Measurements from ENCODE around the gene EMSY. TPM values are rescaled to one million over a fixed set of nuclear protein-coding genes. Genes with fewer than 3 reads are reported as not detected.

Gene EMSY
- total RNA-seq, 1 experiment from 2014 or later = 29.3 TPM

GRCh38 chr11:76596652-76597051 lies 151.8 kb downstream of the EMSY start:
- Histone ChIP-seq H4K91ac (ENCODE audit: insufficient read length, low read depth, low read length) (no peak overlapping the region), H4K5ac (ENCODE audit: insufficient read length, low read depth, low read length) (no peak overlapping the region), H3K9me3 (ENCODE audit: control insufficient read depth, low read depth, low read length) (no peaks in the 10 kb centered on the region), H4K20me1 (ENCODE audit: control insufficient read depth, insufficient read depth, insufficient read length) (no peaks in the 10 kb centered on the region), H3K27me3 (ENCODE audit: insufficient read depth, low read length) (no peaks in the 10 kb centered on the region), H3K9ac (ENCODE audit: extremely low read depth, insufficient read length, low read length) (no peak overlapping the region), H3K14ac (ENCODE audit: insufficient read depth, low read length) (no peak overlapping the region; the same call in 1 of the 2 replicates), H3K4me2 (ENCODE audit: insufficient read depth, insufficient read length, low read length) (no peak overlapping the region), H3K23ac (ENCODE audit: insufficient read length, low read depth, low read length) (no peak overlapping the region), H4K8ac (replicated peaks; ENCODE audit: insufficient read length, low read depth, low read length) (no peak overlapping the region), H2BK5ac (ENCODE audit: insufficient read length, low read length) (no peak overlapping the region), H2AFZ (ENCODE audit: low read length) (no peak overlapping the region), H3K4me1 (ENCODE audit: insufficient read depth, low read length) (no peaks in the 10 kb centered on the region), H3K79me2 (ENCODE audit: insufficient read depth, low read length) (no peaks in the 10 kb centered on the region), H2BK15ac (ENCODE audit: low read depth, low read length) (no peak overlapping the region), H3K23me2 (ENCODE audit: insufficient read length, low read depth, low read length, poor library complexity, severe bottlenecking) (no peaks in the 10 kb centered on the region), H3T11ph (ENCODE audit: low read length) (no peak overlapping the region), H2BK12ac (ENCODE audit: insufficient read length, low read depth, low read length) (no peak overlapping the region), H3K18ac (ENCODE audit: insufficient read length, low read depth, low read length) (no peak overlapping the region), H3K4ac (ENCODE audit: low read depth, low read length) (no peak overlapping the region), H2AK5ac (ENCODE audit: insufficient read length, low read length) (no peak overlapping the region), H3K79me1 (ENCODE audit: insufficient read depth, low read depth, low read length, poor library complexity, severe bottlenecking) (no peaks in the 10 kb centered on the region), H2BK120ac (ENCODE audit: low read depth, low read length, poor library complexity, severe bottlenecking) (no peak overlapping the region), H3K56ac (ENCODE audit: insufficient read length, low read depth, low read length) (no peak overlapping the region), H3K27ac (ENCODE audit: insufficient read length, low read depth, low read length) (no peak overlapping the region), H2BK20ac (ENCODE audit: low read depth, low read length, poor library complexity, severe bottlenecking) (no peak overlapping the region)
- no peak for TF ChIP-seq CTCF (conservative IDR thresholded peaks at IDR 0.05)
- Mint-ChIP-seq H3K9me3 (no peaks in the 10 kb centered on the region), H3K36me3 (ENCODE audit: insufficient read depth in 1 of 3, low read depth in 3 of 3) (no peaks in the 10 kb centered on the region), H3K4me3 (no peak overlapping the region), H3K4me1 (peaks cover 3 to 5% of the 10 kb centered on the region in 2 experiments; a peak in 3 of 4 replicates), H3K27me3 (ENCODE audit: low read depth) (no peaks in the 10 kb centered on the region), H3K27ac (peak overlapping the region in 1 of 3 experiments; percentile 97; a peak in 1 of 7 replicates)
- peak; percentile 26 for DNase-seq
- no CpG with 5 or more reads among the region's 11 CpGs for WGBS (ENCODE audit: extremely low coverage, insufficient read length, low lambda C conversion rate)

Measured in H9 (cell line).